A549 (cell line): ENCODE data around the gene PSAPL1. TPM values are rescaled to one million over a fixed set of nuclear protein-coding genes. Genes with fewer than 3 reads are reported as not detected.

Source experiments
- ATAC-seq, 2 experiments: fragments of 200-7000 bp in 1 of 2; fragments of >200 bp in 1 of 2; cut with Nextera tagmentation in 1 of 2; cut with Tn5 transposase in 1 of 2; 3 replicates each; pipeline versions ENCODE4 v1.8.0 to v1.9.1; 2018 to 2020; ENCODE audit warnings: mild to moderate bottlenecking in 1 of 2, moderate library complexity in 1 of 2
- CTCF ChIA-PET: fragments of 300-600 bp; sonication (Branson Sonifier 250); formaldehyde crosslinking; extraction: SDS; loops from one replicate; lab custom pipeline; 2021; ENCODE audit warnings: antibody characterized with exemption, inconsistent platforms; lab: Yijun Ruan, JAX
- POLR2A ChIA-PET: fragments of 350-600 bp; formaldehyde crosslinking; extraction: SDS; loops from one replicate; lab custom pipeline; 2021; ENCODE audit warnings: antibody characterized with exemption, inconsistent platforms; lab: Yijun Ruan, JAX
- DNase-seq, 2 experiments: peaks; one replicate each; pipeline versions ENCODE4 v3.0.0 to v3.0.0-alpha.2; 2011 to 2016; ENCODE audit warnings: low read depth in 1 of 2, low spot score in 1 of 2
- FAIRE-seq: peaks from 2 replicates; lab custom pipeline; 2011; peaks lifted over from hg19 to GRCh38; lab: Jason Lieb, UNC
- H3K27ac ChIP-seq, 2 experiments: fragments of >200 bp; sonication (Bioruptor Twin); formaldehyde crosslinking; 3 replicates each; pipeline ENCODE4 v1.5.1; 2016 to 2017
- H3K4me1 ChIP-seq: fragments of >200 bp; sonication (Bioruptor Twin); formaldehyde crosslinking; 3 replicates; pipeline ENCODE4 v1.6.1; 2016
- H3K4me2 ChIP-seq: fragments of >200 bp; sonication (Bioruptor Twin); formaldehyde crosslinking; 3 replicates; pipeline ENCODE4 v1.6.1; 2016
- H3K4me3 ChIP-seq: fragments of >200 bp; sonication (Bioruptor Twin); formaldehyde crosslinking; 3 replicates; pipeline ENCODE4 v1.5.1; 2016
- H3K9me3 ChIP-seq: fragments of >200 bp; sonication (Bioruptor Twin); formaldehyde crosslinking; 3 replicates; pipeline ENCODE4 v1.6.1; 2016
- CBX2 ChIP-seq: fragments of 200-600 bp; sonication (generic); IDR thresholded peaks from 2 replicates; pipeline ENCODE4 v1.6.1; 2016; ENCODE audit warnings: low read depth, mild to moderate bottlenecking, borderline replicate concordance
- CBX8 ChIP-seq: fragments of 200-600 bp; sonication (generic); IDR thresholded peaks from 2 replicates; pipeline ENCODE4 v1.6.1; 2016
- CEBPB ChIP-seq, 2 experiments: fragments of >200 bp in 1 of 2; sonication (Bioruptor Twin) in 1 of 2; formaldehyde crosslinking in 1 of 2; IDR thresholded peaks; 2 replicates each; pipeline ENCODE4 v1.6.1; 2012 to 2016
- CHD2 ChIP-seq: fragments of 150-350 bp; IDR thresholded peaks from 2 replicates; pipeline ENCODE4 v1.6.1; 2014; ENCODE audit warnings: low read length; ENCODE audit not compliant: partially characterized antibody
- EP300 ChIP-seq, 2 experiments: fragments of >200 bp; sonication (Bioruptor Twin); formaldehyde crosslinking; IDR thresholded peaks; 2 replicates in 1 of 2; 3 replicates in 1 of 2; pipeline ENCODE4 v1.6.1; 2016 to 2017
- ESRRA ChIP-seq: fragments of 150-350 bp; IDR thresholded peaks from 2 replicates; pipeline ENCODE4 v1.6.1; 2014; ENCODE audit warnings: mild to moderate bottlenecking, low read length, borderline replicate concordance
- FOSB ChIP-seq: fragments of 250-450 bp; sonication (Bioruptor Pico); IDR thresholded peaks from 2 replicates; pipeline ENCODE4 v1.5.0; 2020; ENCODE audit warnings: mild to moderate bottlenecking, moderate library complexity
- GATA3 ChIP-seq: IDR thresholded peaks from 2 replicates; pipeline ENCODE4 v1.6.1; 2012; ENCODE audit warnings: borderline replicate concordance
- HDAC2 ChIP-seq: fragments of 200-600 bp; sonication (generic); IDR thresholded peaks from 2 replicates; pipeline ENCODE4 v1.6.1; 2016
- HEYL ChIP-seq: fragments of 250-450 bp; sonication (Bioruptor Pico); IDR thresholded peaks from 2 replicates; pipeline ENCODE4 v1.8.0; 2021; ENCODE audit warnings: mild to moderate bottlenecking, moderate library complexity
- HOXA7 ChIP-seq: fragments of 250-450 bp; sonication (Bioruptor Pico); IDR thresholded peaks from 2 replicates; pipeline ENCODE4 v1.5.0; 2020; ENCODE audit warnings: mild to moderate bottlenecking, moderate library complexity
- HOXB13 ChIP-seq: fragments of 250-450 bp; sonication (Bioruptor Pico); IDR thresholded peaks from 2 replicates; pipeline ENCODE4 v1.5.0; 2020; ENCODE audit warnings: low read depth, mild to moderate bottlenecking, moderate library complexity
- HOXB5 ChIP-seq: fragments of 250-450 bp; sonication (Bioruptor Pico); IDR thresholded peaks from 2 replicates; pipeline ENCODE4 v1.5.0; 2020; ENCODE audit warnings: mild to moderate bottlenecking, moderate library complexity
- JUN ChIP-seq, 2 experiments: fragments of >200 bp; sonication (Bioruptor Twin); formaldehyde crosslinking; IDR thresholded peaks; 2 replicates in 1 of 2; 3 replicates in 1 of 2; pipeline ENCODE4 v1.6.1; 2016 to 2017
- KDM5A ChIP-seq: fragments of 200-600 bp; sonication (generic); IDR thresholded peaks from 2 replicates; pipeline ENCODE4 v1.6.1; 2016; ENCODE audit warnings: antibody characterized with exemption, mild to moderate bottlenecking
- MAFK ChIP-seq: fragments of 450-650 bp; IDR thresholded peaks from 2 replicates; pipeline ENCODE4 v1.6.1; 2014; ENCODE audit not compliant: partially characterized antibody
- NPAS2 ChIP-seq: fragments of 250-450 bp; sonication (Bioruptor Pico); IDR thresholded peaks from 2 replicates; pipeline ENCODE4 v1.8.0; 2022; ENCODE audit warnings: mild to moderate bottlenecking, moderate library complexity, borderline replicate concordance
- PHF8 ChIP-seq: fragments of 200-600 bp; sonication (generic); IDR thresholded peaks from 2 replicates; pipeline ENCODE4 v1.6.1; 2016; ENCODE audit warnings: low read depth, mild to moderate bottlenecking, antibody characterized with exemption, moderate library complexity, borderline replicate concordance
- POLR2AphosphoS2 ChIP-seq: conservative IDR thresholded peaks from 2 replicates; pipeline ENCODE4 v1.6.1; 2012; ENCODE audit warnings: low read length, improper control_type of control experiment, inconsistent platforms
- RCOR1 ChIP-seq: fragments of 150-350 bp; IDR thresholded peaks from 2 replicates; pipeline ENCODE4 v1.6.1; 2014; ENCODE audit warnings: antibody characterized with exemption, low read length, low read depth
- SMC3 ChIP-seq: fragments of >200 bp; sonication (Bioruptor Twin); formaldehyde crosslinking; IDR thresholded peaks from 3 replicates; pipeline ENCODE4 v1.6.1; 2018; ENCODE audit warnings: inconsistent platforms
- SREBF2 ChIP-seq: fragments of 450-650 bp; IDR thresholded peaks from 2 replicates; pipeline ENCODE4 v1.6.1; 2014; ENCODE audit warnings: mild to moderate bottlenecking, moderate library complexity
- TP53 ChIP-seq: fragments of 250-450 bp; sonication (Bioruptor Pico); IDR thresholded peaks from 2 replicates; pipeline ENCODE4 v1.5.0; 2021; ENCODE audit warnings: mild to moderate bottlenecking, moderate library complexity
- ZC3H11A ChIP-seq: fragments of 450-650 bp; IDR thresholded peaks from 2 replicates; pipeline ENCODE4 v1.6.1; 2014; ENCODE audit warnings: antibody characterized with exemption, mild to moderate bottlenecking
- ZNF302 ChIP-seq: fragments of 250-450 bp; sonication (Bioruptor Pico); IDR thresholded peaks from 2 replicates; pipeline ENCODE4 v1.9.0; 2021; ENCODE audit warnings: inconsistent platforms, mild to moderate bottlenecking, moderate library complexity
- ZSCAN20 ChIP-seq: fragments of 250-450 bp; sonication (Bioruptor Pico); IDR thresholded peaks from 2 replicates; pipeline ENCODE4 v1.8.0; 2022; ENCODE audit warnings: mild to moderate bottlenecking, moderate library complexity
- WGBS: methylation state at CpG from one replicate; pipeline ENCODE4 v1.1.6; 2017; ENCODE audit errors: missing lambda C conversion rate; 5-methylcytosine and 5-hydroxymethylcytosine counted together
- polyA plus RNA-seq, 4 experiments: library from polyadenylated mRNA; depleted of rRNA in 3 of 4; stranded (reverse); fragments of >200 nt; fragmentation: RNase III in 1 of 4; extraction: RNeasy Plus Mini Kit Qiagen cat#74134 plus additional on column Dnase treatment in 1 of 4; gene quantifications; 2 replicates in 3 of 4; 3 replicates in 1 of 4; pipeline ENCODE4 v1.2.3, GENCODE V29; 2011 to 2017
- TF ChIP-seq, protein P1 (sequence below): fragments of 150-350 bp; IDR thresholded peaks from 2 replicates; pipeline ENCODE4 v1.6.1; 2014; ENCODE audit warnings: low read depth, mild to moderate bottlenecking, low read length
- TF ChIP-seq, protein P2 (sequence below): IDR thresholded peaks from 2 replicates; pipeline ENCODE4 v1.6.1; 2012
- TF ChIP-seq, protein P3 (sequence below): fragments of >200 bp; sonication (Bioruptor Twin); formaldehyde crosslinking; IDR thresholded peaks from 3 replicates; pipeline ENCODE4 v1.6.1; 2016
- TF ChIP-seq, protein P4 (sequence below): fragments of 250-450 bp; sonication (Bioruptor Pico); IDR thresholded peaks from 2 replicates; pipeline ENCODE4 v1.5.0; 2021; ENCODE audit warnings: mild to moderate bottlenecking, moderate library complexity, borderline replicate concordance

Gene PSAPL1
- polyA plus RNA-seq, 2 of the 4 experiments (the other 2 are of a cell fraction) = 0.04 to 0.05 TPM

DNA sequence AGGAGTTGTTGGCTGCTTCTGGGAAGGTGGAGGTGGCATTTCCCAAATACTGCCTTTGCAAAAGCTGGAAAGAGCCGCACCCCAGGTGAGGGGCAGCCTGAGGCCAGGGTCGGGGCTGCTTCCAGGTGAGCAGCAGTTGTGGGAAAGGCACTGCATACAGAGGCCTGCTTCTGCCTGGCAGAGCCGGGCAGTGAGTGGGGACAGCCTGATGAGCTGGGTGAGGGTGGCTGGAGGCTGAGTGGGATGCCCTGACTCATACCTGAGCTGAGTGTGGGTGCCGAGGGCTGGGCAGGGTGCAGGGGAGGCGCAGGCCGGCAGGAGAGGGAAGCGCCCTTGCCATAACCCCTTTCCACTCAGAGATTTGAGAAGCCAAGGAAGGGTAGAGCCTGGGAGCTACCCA lies 6.5 kb upstream of the PSAPL1 start:
- TF ChIP-seq CBX2 (no peak), NPAS2 (CRISPR knock-in tag) (no peak), JUN (IDR thresholded peaks at IDR 0.05) (no peak), GATA3 (no peak), RCOR1 (no peak), FOSB (CRISPR knock-in tag) (no peak), HOXB13 (CRISPR knock-in tag) (no peak), ESRRA (no peak), HOXB5 (CRISPR knock-in tag) (no peak), EP300 (IDR thresholded peaks at IDR 0.05) (no peak), ZSCAN20 (CRISPR knock-in tag) (no peak), CHD2 (no peak), CBX8 (no peak), SMC3 (no peak), HDAC2 (no peak), TP53 (CRISPR knock-in tag) (no peak), KDM5A (no peak)
- TF ChIP-seq, protein P1, sequence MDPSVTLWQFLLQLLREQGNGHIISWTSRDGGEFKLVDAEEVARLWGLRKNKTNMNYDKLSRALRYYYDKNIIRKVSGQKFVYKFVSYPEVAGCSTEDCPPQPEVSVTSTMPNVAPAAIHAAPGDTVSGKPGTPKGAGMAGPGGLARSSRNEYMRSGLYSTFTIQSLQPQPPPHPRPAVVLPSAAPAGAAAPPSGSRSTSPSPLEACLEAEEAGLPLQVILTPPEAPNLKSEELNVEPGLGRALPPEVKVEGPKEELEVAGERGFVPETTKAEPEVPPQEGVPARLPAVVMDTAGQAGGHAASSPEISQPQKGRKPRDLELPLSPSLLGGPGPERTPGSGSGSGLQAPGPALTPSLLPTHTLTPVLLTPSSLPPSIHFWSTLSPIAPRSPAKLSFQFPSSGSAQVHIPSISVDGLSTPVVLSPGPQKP = no peak
- TF ChIP-seq, protein P2, sequence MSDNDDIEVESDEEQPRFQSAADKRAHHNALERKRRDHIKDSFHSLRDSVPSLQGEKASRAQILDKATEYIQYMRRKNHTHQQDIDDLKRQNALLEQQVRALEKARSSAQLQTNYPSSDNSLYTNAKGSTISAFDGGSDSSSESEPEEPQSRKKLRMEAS = no peak
- TF ChIP-seq, protein P3, sequence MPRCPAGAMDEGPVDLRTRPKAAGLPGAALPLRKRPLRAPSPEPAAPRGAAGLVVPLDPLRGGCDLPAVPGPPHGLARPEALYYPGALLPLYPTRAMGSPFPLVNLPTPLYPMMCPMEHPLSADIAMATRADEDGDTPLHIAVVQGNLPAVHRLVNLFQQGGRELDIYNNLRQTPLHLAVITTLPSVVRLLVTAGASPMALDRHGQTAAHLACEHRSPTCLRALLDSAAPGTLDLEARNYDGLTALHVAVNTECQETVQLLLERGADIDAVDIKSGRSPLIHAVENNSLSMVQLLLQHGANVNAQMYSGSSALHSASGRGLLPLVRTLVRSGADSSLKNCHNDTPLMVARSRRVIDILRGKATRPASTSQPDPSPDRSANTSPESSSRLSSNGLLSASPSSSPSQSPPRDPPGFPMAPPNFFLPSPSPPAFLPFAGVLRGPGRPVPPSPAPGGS = no peak
- H3K27ac ChIP-seq = no peak overlapping the region
- ChIA-PET CTCF (interaction anchor here (0.6 kb wide), 1 partner anchor 161 kb away, joined by 3 read pairs; no protein-coding TSS in a partner anchor), POLR2A (no interaction called here)
- no peak for ATAC-seq
- DNase-seq = no peak
- H3K9me3 ChIP-seq = no peaks in the 10 kb centered on the region
- no peak for FAIRE-seq
- 68% methylated on average over 6 of the region's 7 CpGs for WGBS
- no peak overlapping the region for H3K4me3 ChIP-seq
- H3K4me2 ChIP-seq = no peak overlapping the region
- H3K4me1 ChIP-seq = no peaks in the 10 kb centered on the region

DNA sequence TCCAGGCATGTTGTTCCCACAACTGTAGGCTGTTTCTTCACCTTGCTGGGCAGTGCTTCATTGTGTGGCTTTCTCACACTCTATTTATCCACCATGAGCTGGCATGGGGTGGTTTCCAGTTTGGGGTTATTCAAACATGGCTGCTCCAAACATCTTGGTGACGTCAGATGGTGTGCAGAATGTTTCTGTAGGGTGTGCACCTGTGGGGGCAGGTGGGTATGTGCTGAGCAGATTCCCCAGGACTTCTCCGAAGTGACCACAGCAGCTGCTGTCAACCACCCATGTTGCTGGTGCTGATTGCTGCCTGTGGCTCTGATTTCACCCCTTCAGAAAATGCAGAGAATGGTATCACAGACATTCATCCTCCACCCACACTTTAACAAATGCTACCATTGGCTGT lies 5.0 kb upstream of the PSAPL1 start:
- no peak overlapping the region for H3K4me3 ChIP-seq
- WGBS = 53% methylated on average over 2 of the region's 2 CpGs
- peaks cover 6% of the 10 kb centered on the region; the same call in 1 of the 3 replicates for H3K4me1 ChIP-seq
- DNase-seq (no peak), ATAC-seq (no peak), FAIRE-seq (no peak)
- no peaks in the 10 kb centered on the region for H3K9me3 ChIP-seq
- POLR2A ChIA-PET = no interaction called here
- CTCF ChIA-PET = no interaction called here
- H3K27ac ChIP-seq = no peak overlapping the region
- H3K4me2 ChIP-seq = no peak overlapping the region
- TF ChIP-seq HEYL (CRISPR knock-in tag) (no peak), MAFK (no peak), HOXA7 (CRISPR knock-in tag) (no peak), CEBPB (IDR thresholded peaks at IDR 0.05) (no peak), CHD2 (no peak), ZNF302 (no peak), TP53 (CRISPR knock-in tag) (no peak), ZC3H11A (no peak), PHF8 (no peak), SREBF2 (no peak), POLR2AphosphoS2 (no peak)
- TF ChIP-seq, protein P4, sequence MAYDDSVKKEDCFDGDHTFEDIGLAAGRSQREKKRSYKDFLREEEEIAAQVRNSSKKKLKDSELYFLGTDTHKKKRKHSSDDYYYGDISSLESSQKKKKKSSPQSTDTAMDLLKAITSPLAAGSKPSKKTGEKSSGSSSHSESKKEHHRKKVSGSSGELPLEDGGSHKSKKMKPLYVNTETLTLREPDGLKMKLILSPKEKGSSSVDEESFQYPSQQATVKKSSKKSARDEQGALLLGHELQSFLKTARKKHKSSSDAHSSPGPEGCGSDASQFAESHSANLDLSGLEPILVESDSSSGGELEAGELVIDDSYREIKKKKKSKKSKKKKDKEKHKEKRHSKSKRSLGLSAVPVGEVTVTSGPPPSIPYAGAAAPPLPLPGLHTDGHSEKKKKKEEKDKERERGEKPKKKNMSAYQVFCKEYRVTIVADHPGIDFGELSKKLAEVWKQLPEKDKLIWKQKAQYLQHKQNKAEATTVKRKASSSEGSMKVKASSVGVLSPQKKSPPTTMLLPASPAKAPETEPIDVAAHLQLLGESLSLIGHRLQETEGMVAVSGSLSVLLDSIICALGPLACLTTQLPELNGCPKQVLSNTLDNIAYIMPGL (CRISPR knock-in tag) = no peak
- TF ChIP-seq, protein P1 = no peak
